Suppressor macrophage treated with lipopolysaccharide for 4 hours (primary cell): ENCODE measurements around the gene TMEM214.
A peak's percentile ranks its signal among the peaks of the same experiment; 100 is the strongest.

ENCODE experiments used
- DNase-seq: peaks from one replicate; pipeline ENCODE4 v3.0.0-alpha.2; 2020

The TMEM214 gene

GRCh38 chr2:27042159-27042661 lies 9.4 kb downstream of the TMEM214 start:
- no peak for DNase-seq

- DNase-seq = no peak
Measured at GRCh38 chr2:27042985-27043634, 10.3 kb downstream of the TMEM214 start.

- DNase-seq = peak; percentile 49
Measured at GRCh38 chr2:27049422-27050280, 16.9 kb downstream of the TMEM214 start.

GRCh38 chr2:27050281-27050995 lies 17.7 kb downstream of the TMEM214 start:
- peak; percentile 95 for DNase-seq

- peak; percentile 93 for DNase-seq
Measured at GRCh38 chr2:27050996-27051901, 18.5 kb downstream of the TMEM214 start, which contains the start of gene AGBL5. Gene AGBL5, plus strand, starts transcription at chr2:27051668. Its CDS starts 1,291 bp downstream, at chr2:27052959.

GRCh38 chr2:27051902-27052645 lies 19.3 kb downstream of the TMEM214 start:
- no peak for DNase-seq

GRCh38 chr2:27053321-27053720 lies 20.6 kb downstream of the TMEM214 start:
- DNase-seq = no peak

GRCh38 chr2:27053776-27054175 lies 21.0 kb downstream of the TMEM214 start:
- no peak for DNase-seq

- no peak for DNase-seq
Measured at GRCh38 chr2:27054721-27055120, 22.0 kb downstream of the TMEM214 start.

- no peak for DNase-seq
Measured at GRCh38 chr2:27057184-27057583, 24.4 kb downstream of the TMEM214 start.

GRCh38 chr2:27058210-27058609 lies 25.4 kb downstream of the TMEM214 start:
- DNase-seq = no peak

GRCh38 chr2:27059141-27059820 lies 26.5 kb downstream of the TMEM214 start:
- DNase-seq = no peak

GRCh38 chr2:27060323-27060722 lies 27.6 kb downstream of the TMEM214 start:
- DNase-seq = no peak

GRCh38 chr2:27065128-27065527 lies 32.4 kb downstream of the TMEM214 start:
- DNase-seq = no peak

- no peak for DNase-seq
Measured at GRCh38 chr2:27067385-27067784, 34.6 kb downstream of the TMEM214 start.

- no peak for DNase-seq
Measured at GRCh38 chr2:27069436-27069835, 36.7 kb downstream of the TMEM214 start.

- DNase-seq = no peak
Measured at GRCh38 chr2:27069961-27070618, 37.3 kb downstream of the TMEM214 start.

GRCh38 chr2:27070653-27071276 lies 38.0 kb downstream of the TMEM214 start:
- DNase-seq = no peak

GRCh38 chr2:27071277-27071989 lies 38.7 kb downstream of the TMEM214 start, which contains the start of gene OST4:
Gene OST4, minus strand, starts transcription at chr2:27071654.
- DNase-seq = peak; percentile 98
